Epithelial cell of esophagus (primary cell): Measurements from ENCODE around the gene VSIG4.
A peak's percentile ranks its signal among the peaks of the same experiment; 100 is the strongest.

ENCODE experiments used
- DNase-seq: peaks from one replicate; pipeline ENCODE4 v3.0.0; 2010; ENCODE audit warnings: low read depth
- H3K4me3 ChIP-seq: 2 replicates; pipeline ENCODE4 v1.5.1; 2011; ENCODE audit warnings: mild to moderate bottlenecking, low read length, control low read depth
- TF ChIP-seq, protein P1 (sequence below): IDR thresholded peaks from 2 replicates; pipeline ENCODE4 v1.5.1; 2011; ENCODE audit warnings: low read depth, mild to moderate bottlenecking, low read length, control low read depth, inconsistent platforms; ENCODE audit not compliant: insufficient read depth; ENCODE audit errors: missing control alignments

The VSIG4 gene

DNA sequence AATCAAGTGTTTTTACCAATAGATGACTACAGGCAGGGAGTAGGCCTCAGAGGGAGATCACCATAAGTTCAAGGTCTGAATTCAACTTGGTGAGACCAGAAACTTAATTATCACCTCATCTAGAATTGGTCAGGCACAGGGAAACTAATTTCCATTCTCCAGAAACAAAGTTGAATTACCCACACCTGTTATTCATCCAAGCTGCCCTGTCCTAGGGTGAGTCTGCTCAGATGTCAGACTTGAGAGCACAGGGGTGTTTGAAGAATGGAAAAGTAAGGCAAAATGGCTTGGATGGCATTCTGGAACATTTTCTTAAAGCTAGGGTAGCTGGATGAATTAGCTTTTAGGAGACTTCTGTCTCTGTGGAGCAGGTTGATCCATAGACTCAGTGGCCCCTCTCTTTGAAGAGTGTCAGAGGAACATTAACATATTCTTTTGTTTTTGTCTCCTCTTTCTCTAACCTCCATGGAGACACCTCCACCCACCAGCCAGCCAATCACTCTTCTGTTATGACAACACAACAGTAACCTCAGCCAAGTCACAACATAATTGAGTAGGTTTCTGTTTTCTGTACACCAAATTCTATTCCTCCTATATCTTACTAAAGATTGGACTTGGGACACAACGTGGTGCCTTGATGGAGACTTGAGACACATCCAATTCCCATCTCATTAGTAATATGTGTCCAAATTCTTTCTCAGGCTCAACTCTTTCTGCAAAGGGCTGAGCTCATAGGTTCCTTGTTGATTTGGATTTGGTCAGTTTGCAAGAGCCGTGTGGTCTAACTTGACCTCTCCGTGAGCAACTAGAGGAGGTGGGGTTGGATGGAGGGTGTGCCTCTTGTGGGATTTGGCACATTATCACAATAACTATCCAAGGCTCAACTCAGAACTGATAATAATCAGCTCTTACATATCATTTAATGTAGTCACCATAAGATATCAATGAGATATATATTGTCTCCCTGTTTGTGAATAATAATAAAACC lies 45.1 kb downstream of the VSIG4 start:
- H3K4me3 ChIP-seq = no peak overlapping the region
- TF ChIP-seq, protein P1, sequence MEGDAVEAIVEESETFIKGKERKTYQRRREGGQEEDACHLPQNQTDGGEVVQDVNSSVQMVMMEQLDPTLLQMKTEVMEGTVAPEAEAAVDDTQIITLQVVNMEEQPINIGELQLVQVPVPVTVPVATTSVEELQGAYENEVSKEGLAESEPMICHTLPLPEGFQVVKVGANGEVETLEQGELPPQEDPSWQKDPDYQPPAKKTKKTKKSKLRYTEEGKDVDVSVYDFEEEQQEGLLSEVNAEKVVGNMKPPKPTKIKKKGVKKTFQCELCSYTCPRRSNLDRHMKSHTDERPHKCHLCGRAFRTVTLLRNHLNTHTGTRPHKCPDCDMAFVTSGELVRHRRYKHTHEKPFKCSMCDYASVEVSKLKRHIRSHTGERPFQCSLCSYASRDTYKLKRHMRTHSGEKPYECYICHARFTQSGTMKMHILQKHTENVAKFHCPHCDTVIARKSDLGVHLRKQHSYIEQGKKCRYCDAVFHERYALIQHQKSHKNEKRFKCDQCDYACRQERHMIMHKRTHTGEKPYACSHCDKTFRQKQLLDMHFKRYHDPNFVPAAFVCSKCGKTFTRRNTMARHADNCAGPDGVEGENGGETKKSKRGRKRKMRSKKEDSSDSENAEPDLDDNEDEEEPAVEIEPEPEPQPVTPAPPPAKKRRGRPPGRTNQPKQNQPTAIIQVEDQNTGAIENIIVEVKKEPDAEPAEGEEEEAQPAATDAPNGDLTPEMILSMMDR = no peak
- no peak for DNase-seq

DNA sequence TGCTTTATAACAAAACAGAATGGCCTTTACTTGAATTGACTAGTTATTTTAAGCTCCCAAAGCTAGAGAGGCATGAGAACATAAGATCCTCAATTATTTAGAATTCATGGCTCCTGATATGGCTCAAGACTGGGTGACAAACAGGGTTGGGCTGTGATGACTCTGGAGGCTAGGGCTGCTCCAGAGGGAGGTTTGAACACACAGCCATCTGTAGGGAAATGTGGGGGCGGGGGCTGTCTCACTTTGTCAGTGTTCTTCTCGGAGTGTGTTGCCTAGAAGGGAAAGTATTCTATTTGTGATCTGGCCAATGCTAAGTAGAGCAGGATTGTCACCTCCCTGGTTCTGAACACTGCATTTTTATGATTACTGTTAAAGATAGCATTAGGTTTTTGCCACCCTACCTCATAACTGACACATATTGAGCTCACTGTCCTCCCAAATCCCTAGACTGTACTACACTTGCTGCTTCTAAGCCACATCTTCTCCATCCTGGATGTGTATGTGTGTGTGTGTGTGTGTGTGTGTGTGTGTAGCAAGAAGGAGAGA lies 45.9 kb downstream of the VSIG4 start:
- DNase-seq = no peak

DNA sequence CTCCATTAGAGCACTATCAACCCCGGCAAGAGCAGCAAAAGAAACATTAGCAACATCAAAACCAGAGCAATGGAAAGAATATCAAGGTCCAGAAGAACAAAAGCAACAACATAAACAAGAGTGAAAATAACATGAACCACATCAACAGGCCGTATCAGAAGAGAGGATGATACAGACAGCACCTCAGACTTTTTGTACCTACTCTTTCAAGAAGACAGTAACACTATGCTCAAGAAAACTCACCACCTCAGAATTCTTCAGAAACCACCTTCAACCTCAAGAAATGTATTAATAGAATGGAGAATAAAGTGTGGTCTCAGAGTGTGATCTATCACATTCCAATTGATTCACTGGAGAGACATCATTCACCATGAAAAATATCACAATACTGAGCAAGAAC lies 46.5 kb downstream of the VSIG4 start:
- no peak overlapping the region for H3K4me3 ChIP-seq
- TF ChIP-seq, protein P1 = no peak
- no peak for DNase-seq

More for the DNA sequence above, 45.9 kb downstream of the VSIG4 start:
- TF ChIP-seq, protein P1 = no peak
- H3K4me3 ChIP-seq = no peak overlapping the region

DNA sequence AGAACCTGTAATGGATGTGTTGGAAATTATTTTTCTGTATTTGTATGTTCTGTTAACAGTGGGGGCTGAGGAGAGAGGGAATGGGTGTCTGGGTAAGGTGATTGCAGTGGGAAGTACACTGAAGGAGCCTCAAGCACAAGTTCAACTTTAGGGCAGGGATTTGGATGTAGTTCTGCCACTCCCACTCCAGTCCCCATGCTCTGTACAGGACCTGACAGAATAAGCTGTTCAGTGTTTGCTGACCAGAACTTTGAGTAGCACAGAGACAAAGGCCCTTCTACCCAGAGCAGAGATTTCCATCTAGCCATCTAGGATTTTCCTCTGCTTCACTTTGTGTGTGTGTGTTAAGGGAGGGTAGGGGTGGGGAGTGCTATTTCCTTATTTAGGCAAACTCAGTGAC lies 49.2 kb downstream of the VSIG4 start:
- DNase-seq = no peak
- H3K4me3 ChIP-seq = no peak overlapping the region
- TF ChIP-seq, protein P1 = no peak

DNA sequence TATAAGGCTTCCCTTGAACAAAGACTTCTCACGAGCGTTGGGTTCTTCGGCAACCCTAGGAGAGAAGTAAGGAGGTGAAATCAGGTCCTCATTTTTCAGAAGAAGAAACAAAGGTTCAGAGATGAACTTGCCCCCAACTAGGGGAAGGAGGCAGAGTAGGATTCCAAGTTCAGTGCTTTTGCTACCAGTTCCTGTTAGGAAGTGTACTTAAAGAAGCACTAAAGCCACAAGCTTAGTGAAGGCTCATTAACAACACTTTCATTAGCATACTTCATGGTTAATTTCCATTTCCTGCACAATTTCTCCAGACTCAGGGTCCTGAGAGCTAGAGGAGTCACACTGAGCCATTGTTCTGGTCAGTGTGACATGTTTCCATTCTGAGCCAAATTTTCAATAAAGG lies 52.1 kb downstream of the VSIG4 start:
- DNase-seq = no peak
- TF ChIP-seq, protein P1 = no peak
- no peak overlapping the region for H3K4me3 ChIP-seq

DNA sequence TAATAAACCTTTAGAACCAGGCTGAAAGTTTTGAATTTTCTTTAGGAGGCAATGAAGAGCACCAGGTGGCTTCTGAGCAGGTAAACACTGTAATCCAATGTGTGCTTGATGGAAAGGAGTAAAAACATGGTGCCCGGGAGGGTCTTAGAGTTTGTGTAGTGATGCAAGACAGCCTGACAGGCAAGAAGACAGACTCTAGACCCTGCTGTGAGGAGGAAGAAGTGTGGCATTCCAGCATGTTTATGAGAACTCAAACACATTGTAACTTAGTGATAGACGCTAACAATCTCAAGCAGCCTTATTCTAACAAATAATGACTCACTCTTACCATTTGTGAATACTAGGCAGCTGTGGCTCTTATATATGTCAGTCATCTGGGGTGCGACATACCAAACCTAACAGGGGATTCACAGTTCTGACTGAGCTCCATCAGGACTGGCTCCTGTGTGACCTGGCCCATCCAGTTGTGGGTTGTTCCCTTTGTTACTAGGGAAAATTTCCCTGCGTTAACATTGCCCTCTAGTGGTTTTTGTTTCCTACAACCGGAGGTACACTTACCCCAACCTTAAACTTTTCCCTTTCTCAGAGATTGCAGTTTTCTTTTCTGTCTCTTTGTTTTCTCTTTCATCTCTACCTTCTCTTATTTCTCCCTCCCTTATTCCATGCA lies 53.8 kb downstream of the VSIG4 start:
- TF ChIP-seq, protein P1 = peak; percentile 57
- DNase-seq = peak; percentile 75

More for the DNA sequence above, 53.8 kb downstream of the VSIG4 start:
- H3K4me3 ChIP-seq = no peak overlapping the region
